ENCODE data around the gene BEGAIN.

DNA sequence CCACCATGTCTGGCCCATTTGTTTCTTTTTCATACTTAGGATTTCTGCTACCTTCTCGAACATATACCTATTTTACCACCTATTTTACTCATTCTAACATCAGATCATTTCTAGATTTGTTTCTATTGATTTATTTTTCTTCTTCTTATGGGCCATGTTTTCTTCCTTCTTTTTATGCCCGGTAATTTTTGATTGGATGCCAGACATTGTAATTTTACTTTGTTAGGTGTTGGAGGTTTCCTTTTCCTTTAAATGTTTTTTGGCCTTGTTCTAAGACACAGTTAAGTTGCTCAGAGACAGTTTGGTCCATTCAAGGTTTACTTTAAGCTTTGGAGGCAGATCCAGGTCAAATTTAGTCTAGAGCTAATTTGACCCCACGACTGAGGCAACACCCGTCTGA is 14.7 kb upstream of the BEGAIN start:
- TF ChIP-seq, protein P1, sequence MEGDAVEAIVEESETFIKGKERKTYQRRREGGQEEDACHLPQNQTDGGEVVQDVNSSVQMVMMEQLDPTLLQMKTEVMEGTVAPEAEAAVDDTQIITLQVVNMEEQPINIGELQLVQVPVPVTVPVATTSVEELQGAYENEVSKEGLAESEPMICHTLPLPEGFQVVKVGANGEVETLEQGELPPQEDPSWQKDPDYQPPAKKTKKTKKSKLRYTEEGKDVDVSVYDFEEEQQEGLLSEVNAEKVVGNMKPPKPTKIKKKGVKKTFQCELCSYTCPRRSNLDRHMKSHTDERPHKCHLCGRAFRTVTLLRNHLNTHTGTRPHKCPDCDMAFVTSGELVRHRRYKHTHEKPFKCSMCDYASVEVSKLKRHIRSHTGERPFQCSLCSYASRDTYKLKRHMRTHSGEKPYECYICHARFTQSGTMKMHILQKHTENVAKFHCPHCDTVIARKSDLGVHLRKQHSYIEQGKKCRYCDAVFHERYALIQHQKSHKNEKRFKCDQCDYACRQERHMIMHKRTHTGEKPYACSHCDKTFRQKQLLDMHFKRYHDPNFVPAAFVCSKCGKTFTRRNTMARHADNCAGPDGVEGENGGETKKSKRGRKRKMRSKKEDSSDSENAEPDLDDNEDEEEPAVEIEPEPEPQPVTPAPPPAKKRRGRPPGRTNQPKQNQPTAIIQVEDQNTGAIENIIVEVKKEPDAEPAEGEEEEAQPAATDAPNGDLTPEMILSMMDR (conservative IDR thresholded peaks at IDR 0.05 in 1 of 2, IDR thresholded peaks at IDR 0.05 in 1 of 2; ENCODE audit: low read depth in 1 of 2, low read length in 2 of 2) = no peak
- TF ChIP-seq EZH2 (IDR thresholded peaks at IDR 0.05; ENCODE audit: low read length, missing control alignments) = no peak
